ENCODE measurements around the gene MRPS7. TPM values are rescaled to one million over a fixed set of nuclear protein-coding genes. Genes with fewer than 3 reads are reported as not detected.

MRPS7 gene
- 143 to 179 TPM (median 172 TPM) in 5 replicates for total RNA-seq (2022; extraction: Qiagen RNA extraction)

DNA sequence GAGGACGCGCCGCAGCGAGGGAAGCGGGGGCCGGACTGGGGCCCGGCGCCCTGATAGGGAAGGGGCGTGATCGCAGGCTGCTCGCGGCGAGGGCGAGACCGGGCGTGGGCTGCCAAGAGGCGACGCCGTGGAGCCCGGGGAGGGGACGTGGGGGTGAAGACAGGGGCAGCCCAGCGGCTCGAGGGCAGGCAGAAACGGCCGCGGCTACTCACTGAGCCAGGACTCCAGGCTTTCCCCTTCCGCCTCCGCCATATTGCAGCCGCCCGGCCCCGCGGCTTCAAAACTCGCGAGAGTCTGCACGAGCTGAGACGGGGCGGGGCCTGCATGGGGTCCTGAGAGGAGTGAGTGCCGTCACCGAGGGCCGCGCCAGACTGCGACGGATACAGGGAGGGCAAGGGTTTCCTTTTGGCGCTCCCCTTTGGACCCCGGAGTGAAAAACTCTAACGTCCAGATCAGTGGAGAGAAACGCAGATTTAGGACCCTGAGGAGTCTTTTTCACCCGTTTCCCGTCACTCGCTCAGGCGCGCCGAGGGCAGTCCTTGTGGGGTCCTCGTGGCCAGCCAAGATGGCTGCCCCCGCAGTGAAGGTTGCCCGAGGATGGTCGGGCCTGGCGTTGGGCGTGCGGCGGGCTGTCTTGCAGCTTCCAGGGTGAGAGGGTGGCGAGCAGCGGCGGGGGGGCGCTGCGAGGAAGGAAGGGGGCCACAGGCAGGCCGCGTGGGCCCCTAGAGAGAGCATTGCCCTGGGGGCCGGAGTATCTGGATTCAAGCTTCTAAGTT lies at the start of gene MRPS7, which contains the start of gene GGA3:
TSS of gene MRPS7 (plus strand) at position 544 of the 776 bp plus-strand sequence. CDS start at position 566, 22 bp downstream.
TSS of gene GGA3 (minus strand) at position 271 of the 776 bp plus-strand sequence. CDS start at position 252, 19 bp downstream.

DNA sequence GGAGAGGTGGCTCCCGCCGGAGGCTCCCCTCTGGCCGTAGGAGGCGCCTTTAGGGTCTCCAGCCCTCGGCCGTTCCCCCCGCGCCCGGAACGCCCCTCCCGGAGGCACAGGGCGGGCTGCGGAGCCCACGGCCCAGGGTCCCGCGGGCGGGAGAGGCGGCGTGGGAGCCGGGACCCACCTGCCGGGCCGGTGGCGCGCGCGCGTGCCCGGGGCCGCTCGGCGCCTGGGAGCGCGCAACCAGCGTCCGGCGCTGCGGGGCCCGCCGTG lies 9.2 kb downstream of the MRPS7 start, which contains the start of gene MIF4GD:
TSS of gene MIF4GD (minus strand) at position 266 of the 267 bp plus-strand sequence. CDS start 1,036 bp downstream, outside the sequence.

DNA sequence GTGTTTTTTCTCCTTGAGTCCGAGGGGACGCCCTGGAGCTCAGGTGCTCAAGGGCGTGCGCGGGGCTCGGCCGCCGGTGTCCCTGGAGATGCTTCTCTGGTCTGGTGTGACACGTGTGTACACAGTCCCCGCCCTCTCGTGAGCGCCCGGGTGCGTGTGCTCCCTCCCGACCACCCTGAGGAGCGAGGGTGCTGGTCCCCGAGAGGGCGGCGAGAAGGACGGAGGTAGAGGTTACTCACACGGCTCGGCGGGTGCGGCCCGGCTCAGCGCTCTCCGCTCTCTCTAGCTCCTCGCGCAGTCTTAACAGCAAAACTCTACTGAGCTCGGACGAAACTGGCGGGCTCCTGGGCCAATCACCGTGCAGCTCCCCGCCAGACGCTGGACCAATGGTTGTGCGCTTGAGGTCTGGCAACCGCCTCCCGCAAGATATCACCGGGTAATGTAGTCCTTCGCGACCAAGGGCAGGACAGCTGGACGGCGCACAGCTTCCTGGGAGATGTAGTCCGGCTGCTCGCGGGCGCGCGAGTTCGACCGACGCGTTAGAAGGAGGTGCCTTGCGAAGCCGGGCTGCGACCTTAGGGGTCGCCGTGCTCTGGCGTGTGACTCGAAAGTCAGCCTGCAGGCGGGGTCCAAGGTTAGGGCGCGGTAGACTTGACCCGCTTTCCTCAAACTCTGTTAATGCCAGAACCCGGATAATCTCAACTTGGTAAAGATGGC lies 27.6 kb downstream of the MRPS7 start, which contains the start of gene SLC25A19:
TSS of gene SLC25A19 (minus strand) at position 319 of the 717 bp plus-strand sequence. CDS start 2,669 bp downstream, outside the sequence.

Other genes starting within 250 kb of the MRPS7 start
- 71.2 to 79.0 TPM (median 76.6 TPM) in 5 replicates for gene MRPL58, start 249.2 kb upstream of the MRPS7 start, total RNA-seq (2022; extraction: Qiagen RNA extraction)
- gene ATP5PD, start 214.9 kb upstream of the MRPS7 start, total RNA-seq (2022; extraction: Qiagen RNA extraction) = 481 to 533 TPM (median 504 TPM) in 5 replicates
- 30.1 to 35.5 TPM (median 30.5 TPM) in 5 replicates for gene KCTD2, start 214.7 kb upstream of the MRPS7 start, total RNA-seq (2022; extraction: Qiagen RNA extraction)
- gene SLC16A5, start 173.9 kb upstream of the MRPS7 start, total RNA-seq (2022; extraction: Qiagen RNA extraction) = 25.8 to 33.0 TPM (median 29.0 TPM) in 5 replicates
- gene ARMC7, start 151.9 kb upstream of the MRPS7 start, total RNA-seq (2022; extraction: Qiagen RNA extraction) = 16.6 to 20.8 TPM (median 17.5 TPM) in 5 replicates
- gene NT5C, start 130.1 kb upstream of the MRPS7 start, total RNA-seq (2022; extraction: Qiagen RNA extraction) = 81.2 to 127 TPM (median 122 TPM) in 5 replicates
- gene JPT1, start 107.4 kb upstream of the MRPS7 start, total RNA-seq (2022; extraction: Qiagen RNA extraction) = 670 to 830 TPM (median 736 TPM) in 5 replicates
- 258 to 388 TPM (median 378 TPM) in 5 replicates for gene SUMO2, start 78.9 kb upstream of the MRPS7 start, total RNA-seq (2022; extraction: Qiagen RNA extraction)
- 96.4 to 110 TPM (median 98.5 TPM) in 5 replicates for gene NUP85, start 56.2 kb upstream of the MRPS7 start, total RNA-seq (2022; extraction: Qiagen RNA extraction)
- 26.2 to 28.9 TPM (median 28.0 TPM) in 5 replicates for gene GGA3, start 273 bp upstream of the MRPS7 start, total RNA-seq (2022; extraction: Qiagen RNA extraction)
- gene MIF4GD, start 9.4 kb downstream of the MRPS7 start, total RNA-seq (2022; extraction: Qiagen RNA extraction) = 33.7 to 38.5 TPM (median 37.6 TPM) in 5 replicates
- gene SLC25A19, start 27.6 kb downstream of the MRPS7 start, total RNA-seq (2022; extraction: Qiagen RNA extraction) = 17.3 to 18.6 TPM (median 17.9 TPM) in 5 replicates
- 89.5 to 97.6 TPM (median 93.5 TPM) in 5 replicates for gene GRB2, start 143.8 kb downstream of the MRPS7 start, total RNA-seq (2022; extraction: Qiagen RNA extraction)
- gene TMEM94, start 194.8 kb downstream of the MRPS7 start, total RNA-seq (2022; extraction: Qiagen RNA extraction) = 36.6 to 51.1 TPM (median 43.7 TPM) in 5 replicates

Data from A549 treated with Hydrocortisone at 1 μM for 4 hours (cell line).